ENCODE data around the gene MDFI. TPM values are rescaled to one million over a fixed set of nuclear protein-coding genes. Genes with fewer than 3 reads are reported as not detected.

The MDFI gene
- total RNA-seq, 1 donor from 2014 or later: 94.5 TPM

DNA sequence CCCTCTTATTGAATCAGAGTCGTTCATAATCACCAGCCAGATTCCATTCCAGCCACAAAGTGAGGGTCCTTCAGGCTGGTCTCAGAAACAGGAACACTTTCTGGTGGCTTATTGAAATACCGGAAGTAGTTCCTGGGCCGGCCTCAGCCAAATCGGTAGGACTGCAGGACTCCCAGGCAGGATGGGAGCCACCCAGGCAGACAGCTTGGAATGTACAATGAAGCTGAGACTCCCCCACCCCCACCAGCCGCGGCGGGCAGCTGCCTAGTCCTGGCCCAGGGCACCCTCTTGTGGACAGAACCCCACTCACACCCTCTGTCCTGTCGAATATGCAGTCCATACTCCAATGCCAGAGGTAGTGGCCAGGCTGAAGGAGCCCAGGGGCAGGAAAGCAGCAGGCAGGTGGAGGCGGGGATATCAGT, 43.8 kb downstream of the MDFI start:
- peak; percentile 95 for DNase-seq (ENCODE audit: extremely low spot score, unreplicated experiment)
- H3K4me1 Mint-ChIP-seq (ENCODE audit: unreplicated experiment): peaks cover 30% of the 10 kb centered on the region
- H3K27ac Mint-ChIP-seq: peak overlapping the region; percentile 63
- TF ChIP-seq, protein P1, sequence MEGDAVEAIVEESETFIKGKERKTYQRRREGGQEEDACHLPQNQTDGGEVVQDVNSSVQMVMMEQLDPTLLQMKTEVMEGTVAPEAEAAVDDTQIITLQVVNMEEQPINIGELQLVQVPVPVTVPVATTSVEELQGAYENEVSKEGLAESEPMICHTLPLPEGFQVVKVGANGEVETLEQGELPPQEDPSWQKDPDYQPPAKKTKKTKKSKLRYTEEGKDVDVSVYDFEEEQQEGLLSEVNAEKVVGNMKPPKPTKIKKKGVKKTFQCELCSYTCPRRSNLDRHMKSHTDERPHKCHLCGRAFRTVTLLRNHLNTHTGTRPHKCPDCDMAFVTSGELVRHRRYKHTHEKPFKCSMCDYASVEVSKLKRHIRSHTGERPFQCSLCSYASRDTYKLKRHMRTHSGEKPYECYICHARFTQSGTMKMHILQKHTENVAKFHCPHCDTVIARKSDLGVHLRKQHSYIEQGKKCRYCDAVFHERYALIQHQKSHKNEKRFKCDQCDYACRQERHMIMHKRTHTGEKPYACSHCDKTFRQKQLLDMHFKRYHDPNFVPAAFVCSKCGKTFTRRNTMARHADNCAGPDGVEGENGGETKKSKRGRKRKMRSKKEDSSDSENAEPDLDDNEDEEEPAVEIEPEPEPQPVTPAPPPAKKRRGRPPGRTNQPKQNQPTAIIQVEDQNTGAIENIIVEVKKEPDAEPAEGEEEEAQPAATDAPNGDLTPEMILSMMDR (conservative IDR thresholded peaks at IDR 0.05): peak; percentile 94
- peak overlapping the region; percentile 57 for H3K4me3 Mint-ChIP-seq
- peaks cover 1% of the 10 kb centered on the region for H3K27me3 Mint-ChIP-seq
- no peaks in the 10 kb centered on the region for H3K36me3 Mint-ChIP-seq
- no peaks in the 10 kb centered on the region for H3K9me3 Mint-ChIP-seq

- Mint-ChIP-seq H3K4me1 (ENCODE audit: unreplicated experiment) (peaks cover 28% of the 10 kb centered on the region), H3K9me3 (no peaks in the 10 kb centered on the region), H3K4me3 (peak overlapping the region; percentile 57), H3K36me3 (no peaks in the 10 kb centered on the region), H3K27ac (no peak overlapping the region), H3K27me3 (no peaks in the 10 kb centered on the region)
- TF ChIP-seq, protein P1 (conservative IDR thresholded peaks at IDR 0.05): no peak
- no peak for DNase-seq (ENCODE audit: extremely low spot score, unreplicated experiment)
These were observed 44.4 kb downstream of the MDFI start for GRCh38 chr6:41682497-41683272.

- Mint-ChIP-seq H3K36me3 (no peaks in the 10 kb centered on the region), H3K27ac (no peak overlapping the region), H3K4me3 (peak overlapping the region; percentile 69), H3K9me3 (no peaks in the 10 kb centered on the region), H3K4me1 (ENCODE audit: unreplicated experiment) (peaks cover 30% of the 10 kb centered on the region), H3K27me3 (peaks cover 1% of the 10 kb centered on the region)
- DNase-seq (ENCODE audit: extremely low spot score, unreplicated experiment): no peak
- TF ChIP-seq, protein P1 (conservative IDR thresholded peaks at IDR 0.05): no peak
These were observed 44.9 kb downstream of the MDFI start for GRCh38 chr6:41683273-41683522.

DNA sequence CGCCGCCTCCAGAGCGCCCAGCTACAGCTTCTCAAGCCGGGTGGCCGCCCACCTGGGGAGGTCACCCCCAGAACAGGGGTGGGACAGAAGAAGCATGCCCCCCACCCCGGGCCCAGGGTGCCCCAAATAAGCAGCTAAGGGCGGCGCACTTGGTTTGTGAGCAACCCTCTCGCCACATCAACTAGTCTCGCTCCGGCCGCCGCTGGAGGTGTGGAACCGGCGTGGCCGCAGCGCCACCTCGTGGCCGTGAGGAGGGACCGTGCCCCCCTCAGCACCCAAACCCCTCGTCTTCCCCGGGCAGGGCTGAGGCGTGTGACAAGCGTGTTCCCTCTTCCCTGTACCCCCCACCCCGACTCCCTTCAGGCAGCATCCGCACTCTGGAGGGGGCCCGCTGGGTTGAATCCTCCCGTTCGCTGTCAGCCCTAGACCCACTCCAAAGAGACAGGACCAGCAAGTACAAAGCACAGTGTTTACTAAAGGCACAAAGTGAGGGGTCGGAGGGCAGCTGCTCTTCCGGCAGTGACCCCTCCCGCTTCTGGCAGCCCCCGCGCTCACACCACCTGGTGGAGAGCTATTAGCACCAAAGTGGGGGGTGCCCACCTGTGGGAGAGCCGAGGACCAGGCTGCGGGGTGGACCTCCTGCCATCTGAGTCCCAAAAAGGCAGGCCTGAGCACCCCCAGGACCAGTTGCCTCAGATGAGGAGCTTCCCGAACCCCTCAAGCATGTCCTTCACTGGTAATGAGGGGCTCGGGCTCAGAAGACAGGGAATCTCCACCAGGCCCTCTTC, 45.4 kb downstream of the MDFI start:
- TF ChIP-seq, protein P1 (conservative IDR thresholded peaks at IDR 0.05): peak; percentile 97
- Mint-ChIP-seq H3K27ac (no peak overlapping the region), H3K4me3 (peak overlapping the region; percentile 69), H3K36me3 (no peaks in the 10 kb centered on the region), H3K4me1 (ENCODE audit: unreplicated experiment) (peaks cover 34% of the 10 kb centered on the region), H3K9me3 (no peaks in the 10 kb centered on the region), H3K27me3 (peaks cover 4% of the 10 kb centered on the region)
- peak; percentile 86 for DNase-seq (ENCODE audit: extremely low spot score, unreplicated experiment)

DNA sequence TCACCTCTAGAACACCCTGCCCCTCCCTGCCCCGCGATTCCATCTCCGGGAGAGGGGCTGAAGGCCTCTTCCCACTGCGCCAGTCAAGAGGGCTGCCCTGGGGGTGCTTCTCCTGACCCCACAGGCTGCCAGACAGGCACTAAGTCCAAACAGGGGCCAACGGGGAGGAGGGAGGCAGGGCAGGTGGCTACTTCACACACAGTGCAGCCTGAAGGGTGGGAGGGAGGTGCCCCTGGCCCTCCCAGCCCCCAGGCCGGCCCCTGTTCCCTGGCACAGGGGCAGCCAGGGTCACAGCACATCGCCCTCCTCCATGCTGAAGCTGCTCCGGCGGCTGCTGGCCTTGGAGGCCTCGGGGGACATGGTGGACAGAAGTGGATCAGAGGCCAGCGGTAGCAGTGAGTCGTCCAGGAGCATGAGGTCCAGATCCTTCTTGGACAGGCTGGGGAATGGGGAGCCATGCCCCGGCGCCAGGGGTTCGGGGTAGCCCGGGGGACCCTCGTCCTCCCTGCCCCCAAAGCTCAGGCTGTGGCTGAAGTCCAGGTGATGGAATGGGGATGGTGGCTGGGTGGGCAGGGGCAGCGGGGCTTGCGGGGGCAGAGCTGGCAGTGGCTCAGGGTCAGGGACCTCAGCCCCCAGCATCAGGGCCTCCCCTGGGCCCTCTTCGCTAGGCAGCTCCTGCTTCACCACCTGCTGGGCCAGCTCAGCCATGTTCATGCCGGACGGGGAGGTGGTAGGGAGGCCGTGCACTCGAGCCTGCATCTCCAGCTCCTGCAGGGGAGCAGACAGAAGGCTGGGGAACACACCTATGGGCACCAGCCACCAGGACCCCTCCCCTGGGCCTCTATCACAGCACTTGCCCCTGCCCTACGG, 46.3 kb downstream of the MDFI start:
- no peak overlapping the region for H3K4me3 Mint-ChIP-seq
- peaks cover 34% of the 10 kb centered on the region for H3K4me1 Mint-ChIP-seq (ENCODE audit: unreplicated experiment)
- H3K27me3 Mint-ChIP-seq: peaks cover 7% of the 10 kb centered on the region
- DNase-seq (ENCODE audit: extremely low spot score, unreplicated experiment): no peak
- H3K9me3 Mint-ChIP-seq: no peaks in the 10 kb centered on the region
- H3K36me3 Mint-ChIP-seq: no peaks in the 10 kb centered on the region
- TF ChIP-seq, protein P1 (conservative IDR thresholded peaks at IDR 0.05): no peak
- H3K27ac Mint-ChIP-seq: no peak overlapping the region
